GM18867 (cell line): ENCODE results near the gene PDLIM7.
"Not testable (repeated sequence)": the region's sequence is repeated elsewhere in the genome, so short reads cannot be mapped to it uniquely, and the experiment has no call there.

Experiments
- ATAC-seq: cut with Tn5 transposase; IDR thresholded peaks from one replicate; pipeline ENCODE4 v1.9.1; 2021; ENCODE audit warnings: mild to moderate bottlenecking, moderate library complexity; ENCODE audit not compliant: unreplicated experiment

Gene PDLIM7

GRCh38 chr5:177492841-177493240 lies 4.6 kb downstream of the PDLIM7 start:
- no peak for ATAC-seq

- no peak for ATAC-seq
These were observed 5.2 kb downstream of the PDLIM7 start for GRCh38 chr5:177491983-177492746.

- ATAC-seq: no peak
These were observed 5.9 kb downstream of the PDLIM7 start for GRCh38 chr5:177491429-177491945.

DNA sequence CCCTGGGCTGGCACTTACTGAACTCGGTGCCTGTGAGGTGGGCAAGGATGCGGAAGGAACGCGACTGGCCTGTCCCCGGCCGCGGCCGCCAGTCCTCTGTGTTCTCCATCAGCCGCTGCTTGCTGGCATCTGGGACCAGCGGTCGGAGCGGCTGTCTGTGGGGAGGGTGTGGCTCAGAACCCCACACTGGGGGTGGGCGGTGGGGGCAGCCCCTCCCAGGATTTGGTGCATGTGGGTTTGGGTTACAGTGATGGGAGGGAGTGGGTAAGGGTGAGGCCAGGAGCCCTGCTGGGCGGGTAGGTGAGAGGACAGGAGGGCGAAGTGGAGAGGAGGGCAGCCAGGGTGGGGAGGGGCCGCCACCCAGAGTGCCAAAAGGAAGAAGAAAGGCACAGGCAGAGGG lies 6.4 kb downstream of the PDLIM7 start:
- no peak for ATAC-seq

DNA sequence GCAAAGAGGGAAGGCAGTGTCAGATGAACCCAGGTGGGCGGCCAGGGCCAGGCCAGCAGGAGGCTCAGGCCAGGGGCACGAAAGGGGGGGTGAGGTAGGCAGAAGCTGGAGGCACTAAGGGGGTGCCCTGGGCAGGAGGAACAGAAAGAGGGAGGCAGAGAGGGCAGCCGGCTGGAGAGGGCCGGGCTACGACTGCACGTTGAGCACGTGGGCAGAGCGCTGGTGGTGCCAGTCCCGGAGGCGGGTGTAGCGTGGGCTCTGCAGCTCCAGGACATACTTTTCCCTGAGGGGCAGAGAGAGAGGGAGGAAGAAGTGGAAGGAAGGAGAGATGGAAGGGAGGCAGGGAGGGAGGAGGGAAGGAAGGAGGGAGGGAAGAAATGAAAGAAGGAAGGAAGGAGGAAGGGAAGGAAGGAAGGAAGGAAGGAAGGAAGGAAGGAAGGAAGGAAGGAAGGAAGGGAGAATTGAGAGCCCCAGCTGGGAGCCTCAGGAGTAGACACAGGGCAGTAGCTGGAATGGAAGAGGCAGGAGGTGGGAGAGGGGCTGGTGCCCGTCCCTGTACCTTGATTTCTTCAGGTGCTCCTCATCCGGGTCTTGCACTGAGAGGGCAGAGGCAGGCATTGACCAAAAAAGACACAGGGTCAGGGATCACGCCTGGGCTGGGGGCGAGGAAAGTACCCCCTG lies 7.0 kb downstream of the PDLIM7 start:
- ATAC-seq: no peak

- ATAC-seq: no peak
These were observed 8.2 kb downstream of the PDLIM7 start for GRCh38 chr5:177489119-177489716.

DNA sequence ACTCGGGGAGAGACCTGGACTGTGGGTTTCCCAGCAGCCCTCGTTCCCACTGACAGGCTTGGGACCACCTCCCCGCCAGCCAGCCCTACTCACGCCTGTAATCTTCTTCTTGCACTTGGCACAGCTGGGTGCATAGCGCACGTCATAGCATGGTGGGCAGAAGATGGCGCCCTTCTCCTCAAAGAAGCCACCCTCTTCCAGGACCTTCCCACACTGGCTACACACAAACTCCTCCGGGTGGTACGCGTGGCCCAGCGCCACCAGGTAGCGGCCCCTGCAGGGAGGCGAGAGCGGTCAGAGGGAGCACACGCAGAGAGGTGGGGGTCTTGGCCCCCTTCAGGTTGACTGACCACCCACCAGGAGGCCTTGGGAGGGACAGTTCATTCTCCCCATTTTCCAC lies 9.4 kb downstream of the PDLIM7 start:
- no peak for ATAC-seq

- ATAC-seq: no peak
These were observed 10.3 kb downstream of the PDLIM7 start for GRCh38 chr5:177487144-177487543.

DNA sequence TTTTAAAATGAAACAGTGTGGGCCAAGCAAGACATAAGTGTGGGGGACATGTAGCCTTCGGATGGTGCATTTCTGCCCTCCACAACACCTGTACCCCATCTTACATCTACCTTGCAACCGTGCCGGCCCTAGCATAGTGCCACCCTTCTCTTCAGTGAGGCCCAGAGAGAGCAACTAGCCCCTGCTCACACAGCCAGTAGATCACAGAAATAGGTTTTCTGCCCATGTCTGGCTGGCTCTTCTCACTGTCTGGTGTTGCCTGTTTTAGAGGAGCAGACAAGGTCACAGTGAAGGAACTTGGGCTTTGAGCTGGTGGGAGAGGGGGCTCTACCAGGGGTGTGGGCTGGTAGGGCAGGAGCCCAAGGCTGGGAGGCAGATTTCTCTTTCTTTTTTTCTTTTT lies 11.1 kb downstream of the PDLIM7 start:
- no peak for ATAC-seq

DNA sequence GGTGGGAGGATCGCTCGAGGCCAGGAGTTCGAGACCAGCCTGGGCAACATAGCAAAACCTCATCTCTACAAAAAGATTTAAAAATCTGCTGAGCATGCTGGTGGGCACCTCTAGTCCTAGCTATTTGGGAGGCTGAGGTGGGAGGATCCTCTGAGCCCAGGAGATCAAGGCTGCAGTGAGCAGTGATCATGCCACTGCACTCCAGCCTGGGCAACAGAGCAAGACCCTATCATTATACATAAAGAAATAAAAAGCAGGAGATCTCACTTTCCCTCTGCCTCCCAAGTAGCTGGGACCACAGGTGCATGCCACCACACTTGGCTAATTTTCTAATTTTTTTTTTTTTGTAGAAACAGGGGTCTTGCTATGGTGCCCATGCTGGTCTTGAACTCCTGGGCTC lies 11.7 kb downstream of the PDLIM7 start:
- not testable (repeated sequence) for ATAC-seq

DNA sequence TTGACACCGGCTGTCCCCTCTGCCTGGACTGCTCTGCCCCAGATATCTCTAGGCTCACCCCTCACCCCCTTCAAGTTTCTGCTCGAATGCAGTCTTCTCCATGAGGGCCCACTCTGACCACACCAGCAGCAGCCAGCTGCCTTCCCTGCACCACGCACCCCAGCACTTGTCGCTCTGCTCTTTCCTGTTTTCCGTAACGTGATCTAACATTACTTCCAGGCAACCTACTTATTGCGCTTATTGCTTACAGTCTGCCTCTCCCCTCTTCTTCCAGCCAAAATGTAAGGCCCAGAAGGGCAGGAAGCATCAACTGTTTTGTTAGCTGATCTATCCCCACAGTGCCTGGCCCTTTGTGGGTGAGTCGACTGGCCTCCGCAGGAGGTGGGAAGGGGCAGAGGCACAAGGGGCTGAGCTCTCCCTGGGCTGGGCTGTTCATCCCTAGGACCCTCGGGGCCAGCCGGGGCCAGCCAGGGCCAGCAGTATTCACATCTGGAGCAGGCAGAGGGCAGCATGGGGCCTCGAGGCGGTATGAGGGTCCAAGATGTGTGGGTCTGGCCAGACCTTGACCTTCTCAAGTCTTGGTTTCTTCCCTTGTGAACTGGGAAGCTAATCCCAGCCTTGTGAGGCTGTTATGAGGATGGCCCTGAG lies 12.4 kb downstream of the PDLIM7 start:
- no peak for ATAC-seq

DNA sequence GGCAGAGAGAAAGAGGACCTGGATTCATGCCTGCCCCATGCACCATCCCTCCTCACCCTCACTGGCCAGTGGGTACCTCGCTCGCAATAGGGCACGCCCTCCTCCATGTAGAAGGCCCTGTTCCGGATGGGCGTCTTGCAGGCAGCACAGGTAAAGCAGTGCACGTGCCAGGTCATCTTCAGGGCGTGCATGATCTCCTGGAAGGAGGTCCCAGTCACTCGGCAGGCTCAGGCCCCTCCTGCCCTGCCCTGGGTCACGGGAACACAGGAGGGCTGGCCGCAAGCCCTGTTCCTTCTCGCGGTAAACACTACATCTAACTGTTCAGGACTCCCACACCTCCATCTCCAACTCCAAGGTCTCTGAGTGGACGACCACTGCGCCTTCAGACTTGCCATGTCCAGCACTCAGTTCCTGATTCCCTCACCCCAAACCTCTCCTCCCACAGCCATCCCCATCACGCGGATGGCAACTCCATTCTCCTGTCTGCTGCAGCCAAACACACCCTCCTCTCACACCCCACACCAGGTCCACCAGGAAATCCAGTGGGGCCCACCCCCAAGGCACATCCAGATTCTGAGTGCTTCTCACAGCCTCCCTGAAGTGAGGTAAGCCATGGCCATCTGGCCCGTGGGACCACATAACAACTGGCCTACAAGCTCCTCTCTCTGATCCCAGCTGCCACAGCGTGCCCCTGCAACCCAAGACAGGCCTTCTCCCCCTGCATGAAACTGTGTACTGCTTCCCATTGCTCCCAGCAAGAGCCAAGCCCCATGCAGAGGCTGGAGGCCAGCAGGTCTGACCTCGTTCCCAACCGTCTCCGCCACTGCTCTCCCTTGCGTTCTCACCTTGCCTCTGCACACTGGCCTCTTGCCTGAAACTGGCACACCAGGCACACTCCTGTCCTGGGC lies 13.2 kb downstream of the PDLIM7 start:
- ATAC-seq: no peak

GRCh38 chr5:177483042-177483441 lies 14.4 kb downstream of the PDLIM7 start:
- no peak for ATAC-seq

GRCh38 chr5:177482359-177482795 lies 15.0 kb downstream of the PDLIM7 start:
- no peak for ATAC-seq

DNA sequence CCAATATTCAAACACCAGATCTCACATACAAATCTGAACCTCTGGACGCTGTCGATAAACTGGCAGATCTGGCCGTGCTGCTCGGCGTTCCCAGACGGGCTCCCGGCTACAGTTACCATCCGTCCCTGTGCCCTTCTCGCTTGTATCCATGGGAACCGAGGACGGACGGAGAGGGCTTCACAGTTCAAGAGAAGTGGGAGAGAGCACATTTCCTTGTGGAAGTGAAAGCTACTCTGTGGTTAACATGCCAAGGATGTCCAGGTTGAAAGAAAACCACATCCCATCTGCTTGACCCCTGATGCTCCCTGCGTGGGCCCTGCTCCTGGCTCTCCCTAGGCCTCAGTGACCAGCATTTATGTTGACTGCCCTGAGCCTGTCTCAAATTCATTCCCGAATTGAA lies 17.6 kb downstream of the PDLIM7 start:
- no peak for ATAC-seq

GRCh38 chr5:177478711-177479646 lies 18.4 kb downstream of the PDLIM7 start:
- no peak for ATAC-seq

- no peak for ATAC-seq
These were observed 19.5 kb downstream of the PDLIM7 start for GRCh38 chr5:177477701-177478477.

DNA sequence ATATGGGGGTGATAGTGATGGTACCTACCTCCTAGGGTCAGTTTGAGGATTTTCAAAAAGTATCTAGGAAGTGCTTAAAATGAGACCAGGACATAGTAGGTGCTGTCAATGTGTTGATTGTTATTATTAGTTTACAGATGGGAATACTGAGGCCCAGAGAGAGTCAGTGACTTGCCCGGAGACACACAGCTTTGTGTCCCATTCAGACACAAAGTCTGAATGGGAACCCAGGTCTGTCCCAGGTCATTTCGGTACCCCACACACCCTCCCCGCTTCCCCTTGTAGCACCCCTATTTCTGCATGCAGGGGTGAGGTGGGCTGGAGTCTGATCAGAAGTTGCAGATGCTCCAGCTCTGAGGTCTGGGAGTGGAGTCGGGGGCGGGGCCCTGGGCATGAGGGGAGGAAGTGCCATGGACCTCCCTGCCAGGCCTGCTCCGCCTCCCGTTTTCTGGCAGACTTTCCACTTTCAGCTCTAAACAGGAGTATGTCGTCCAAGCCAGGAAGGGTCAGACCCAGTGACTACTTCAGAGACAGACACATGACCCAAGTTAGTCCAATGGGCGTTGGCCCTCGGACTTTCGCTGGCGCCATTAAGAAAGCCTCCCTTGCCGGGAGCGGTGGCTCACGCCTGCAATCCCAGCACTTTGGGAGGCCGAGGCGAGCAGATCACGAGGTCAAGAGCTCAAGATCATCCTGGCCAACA lies 20.7 kb downstream of the PDLIM7 start:
- no peak for ATAC-seq
